Posterior cingulate gyrus (tissue), 11 donors: Measurements from ENCODE around the gene ARHGAP32.
"Not testable (repeated sequence)": the region's sequence is repeated elsewhere in the genome, so short reads cannot be mapped to it uniquely, and the experiment has no call there.

Source experiments
- DNase-seq, 10 donors: peaks; one replicate each; pipeline versions ENCODE4 v3.0.0 to v3.0.0-alpha.2; 2020 to 2021; ENCODE audit warnings: mixed read lengths in 3 of 10
- intact Hi-C: fragments of 100-400 bp; cut with DNase I; formaldehyde crosslinking; loops from one replicate; pipeline ENCODE4 v1.15.1; 2023

The ARHGAP32 gene

DNA sequence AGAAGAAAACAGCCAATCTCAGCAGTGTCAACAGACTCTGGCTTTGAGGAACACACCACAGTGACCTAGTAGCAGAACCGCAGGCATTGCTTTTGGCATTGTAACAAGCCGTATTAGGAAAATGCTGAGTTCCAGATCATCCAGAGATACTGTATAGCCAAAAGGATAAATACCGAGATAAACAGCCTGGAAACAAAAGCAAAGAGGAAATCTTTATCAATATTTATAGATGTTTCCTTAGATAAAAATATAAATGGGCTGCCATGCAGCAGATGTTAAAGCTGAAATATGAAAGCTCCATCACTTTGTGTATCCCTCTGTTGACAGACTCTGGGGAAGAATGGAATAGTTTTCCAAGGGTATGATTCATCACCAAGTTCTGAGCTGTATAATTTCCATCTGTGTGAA is 150.5 kb downstream of the ARHGAP32 start:
- no peak for DNase-seq
- intact Hi-C loops, result no loop called here

DNA sequence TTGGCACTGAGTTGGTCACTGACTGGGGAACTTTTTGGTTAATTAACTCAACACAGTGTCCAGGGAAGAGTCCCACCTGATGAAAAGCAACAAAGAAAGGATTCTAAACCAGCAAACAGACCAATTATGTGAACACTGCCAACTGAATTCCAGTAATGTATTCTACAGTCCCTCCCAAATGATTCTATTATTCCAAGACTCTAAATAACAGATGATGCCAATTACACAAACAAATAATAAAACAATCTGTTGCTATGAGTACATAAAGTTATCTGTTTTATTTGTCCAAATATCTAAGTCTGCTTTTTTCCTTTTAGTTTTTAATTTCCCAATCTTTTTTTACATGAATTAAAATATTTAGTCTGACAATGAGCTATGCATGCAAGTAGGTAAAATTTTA is 151.2 kb downstream of the ARHGAP32 start:
- DNase-seq, result no peak
- intact Hi-C loops, result no loop called here

DNA sequence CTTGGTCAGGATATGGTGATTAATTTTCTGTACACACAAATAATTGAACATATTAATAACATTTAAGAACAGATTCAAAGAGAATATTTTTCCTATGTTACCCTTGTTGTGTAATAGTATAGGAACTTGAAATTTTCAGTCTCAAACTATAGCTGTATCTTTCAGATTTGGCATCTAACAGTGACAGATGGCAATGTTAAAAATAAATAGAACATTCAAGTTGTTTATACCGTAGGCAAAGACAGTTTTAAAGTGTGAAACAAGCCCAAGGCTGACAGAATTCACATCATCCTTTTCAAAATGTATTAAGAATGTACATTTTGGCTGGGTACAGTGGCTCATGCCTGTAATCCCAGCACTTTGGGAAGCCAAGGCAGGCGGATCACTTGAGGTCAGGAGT is 156.9 kb downstream of the ARHGAP32 start:
- intact Hi-C loops, result no loop called here
- DNase-seq, result no peak

DNA sequence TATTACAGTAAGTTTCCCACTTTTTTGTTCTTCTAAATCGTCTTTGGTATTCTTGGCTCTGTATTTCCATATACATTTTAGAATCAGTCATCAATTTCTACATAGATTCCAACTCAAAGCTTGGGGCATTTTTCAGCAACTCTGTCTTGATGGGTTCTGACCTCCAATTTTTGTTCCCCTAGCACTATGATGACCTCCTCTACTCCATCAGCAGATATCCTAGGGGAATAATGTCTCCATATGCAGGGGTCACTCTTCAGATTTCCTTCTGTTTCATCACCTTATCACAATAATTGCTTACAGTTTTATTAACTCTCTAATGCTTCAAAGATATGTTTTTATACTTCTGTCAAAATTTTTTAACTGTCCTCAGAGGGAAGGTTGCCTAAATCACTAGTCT is 158.1 kb downstream of the ARHGAP32 start:
- no peak for DNase-seq
- intact Hi-C loops, result no loop called here

DNA sequence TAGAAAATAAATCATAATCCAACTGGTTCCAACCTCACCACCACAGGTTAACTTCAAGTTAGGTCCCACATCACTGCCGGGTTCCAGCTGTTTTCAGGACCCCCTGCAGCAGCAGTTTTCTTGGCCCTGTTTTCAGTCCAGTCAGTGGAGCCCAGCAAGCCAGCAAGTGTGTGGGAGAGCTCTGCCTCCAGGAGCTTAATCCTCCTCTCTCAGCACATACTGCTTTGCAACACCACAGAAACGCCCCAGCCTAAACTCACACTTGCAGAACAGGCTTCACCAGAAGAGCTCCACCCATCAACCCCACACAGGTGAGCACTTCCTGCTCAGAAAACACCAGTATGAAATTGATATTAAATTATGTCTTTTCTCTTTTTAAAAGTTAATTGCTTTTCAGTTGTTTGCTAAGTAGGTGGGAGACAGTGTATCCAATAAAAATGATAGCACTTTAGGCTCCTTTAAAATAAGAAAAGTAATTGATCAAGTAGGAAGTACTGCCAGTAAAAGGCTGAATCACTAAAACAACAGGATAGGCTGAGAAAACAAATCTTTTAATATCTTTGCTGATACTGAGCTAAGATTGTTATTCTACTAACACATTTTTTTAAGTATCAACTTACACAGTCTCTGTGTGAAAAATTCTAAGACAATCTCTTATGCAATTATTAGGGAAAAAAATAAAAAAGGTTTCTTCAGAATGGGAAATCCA is 168.0 kb downstream of the ARHGAP32 start:
- intact Hi-C loops, result no loop called here
- peak in 8 of 10 donors; percentile 13 to 91 (median 49) for DNase-seq

DNA sequence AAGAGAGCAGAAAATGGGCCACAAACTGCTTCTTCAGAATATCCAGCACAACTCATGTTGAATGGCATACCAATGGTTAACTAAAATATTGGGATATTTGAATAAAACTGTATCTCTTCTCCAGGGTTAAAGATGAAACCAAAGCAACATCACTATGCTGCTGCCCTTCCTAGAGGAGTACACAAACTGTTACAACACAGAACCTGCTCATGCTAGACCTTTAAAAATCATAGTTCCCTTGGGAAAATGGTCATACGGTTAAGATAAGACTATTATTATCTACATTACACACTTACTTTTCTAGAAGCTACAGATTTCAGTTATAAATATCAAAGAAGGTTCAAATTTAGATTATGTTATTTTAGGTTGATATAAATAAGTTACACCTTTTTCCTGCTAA is 170.8 kb downstream of the ARHGAP32 start:
- intact Hi-C loops, result no loop called here
- DNase-seq, result no peak

DNA sequence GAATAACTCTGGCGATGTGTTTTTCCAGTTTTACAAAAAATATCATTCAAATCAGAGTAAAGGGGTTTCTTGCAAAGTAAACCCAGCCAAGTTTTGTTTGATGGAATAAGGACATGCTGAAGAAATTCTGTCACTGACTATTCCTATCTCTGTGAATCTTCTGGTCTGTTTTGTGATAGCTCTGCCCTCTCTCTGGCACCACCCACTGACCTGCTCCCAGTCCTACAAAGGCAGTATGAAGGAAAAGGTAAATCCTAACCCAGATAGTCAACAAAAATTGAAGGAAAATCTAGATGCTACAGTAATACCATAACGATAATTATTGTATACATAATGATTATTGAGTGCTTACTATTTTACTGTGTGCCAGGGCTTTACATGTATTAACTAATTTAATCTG is 173.1 kb downstream of the ARHGAP32 start:
- no peak for DNase-seq

DNA sequence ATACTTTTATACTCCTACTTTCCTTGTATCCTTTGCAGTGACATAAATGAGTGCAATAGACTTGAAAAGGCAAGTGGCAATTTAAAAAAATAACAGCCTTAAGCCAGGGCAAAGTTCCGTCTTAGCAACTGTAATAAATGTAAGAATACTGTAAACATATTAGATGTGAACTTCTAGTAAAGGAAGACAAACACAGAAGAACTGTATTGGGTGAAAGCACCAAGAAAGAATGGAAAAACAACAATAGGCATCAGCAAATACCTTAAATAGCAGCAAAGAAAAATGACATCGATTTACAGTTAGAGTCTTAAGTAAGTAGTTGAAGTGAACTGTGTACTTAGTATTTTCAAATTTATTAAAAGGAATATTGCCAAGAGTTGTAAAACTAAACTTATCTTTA is 174.0 kb downstream of the ARHGAP32 start:
- intact Hi-C loops, result no loop called here
- no peak for DNase-seq

More for the DNA sequence above, 173.1 kb downstream of the ARHGAP32 start:
- intact Hi-C loops, result no loop called here

DNA sequence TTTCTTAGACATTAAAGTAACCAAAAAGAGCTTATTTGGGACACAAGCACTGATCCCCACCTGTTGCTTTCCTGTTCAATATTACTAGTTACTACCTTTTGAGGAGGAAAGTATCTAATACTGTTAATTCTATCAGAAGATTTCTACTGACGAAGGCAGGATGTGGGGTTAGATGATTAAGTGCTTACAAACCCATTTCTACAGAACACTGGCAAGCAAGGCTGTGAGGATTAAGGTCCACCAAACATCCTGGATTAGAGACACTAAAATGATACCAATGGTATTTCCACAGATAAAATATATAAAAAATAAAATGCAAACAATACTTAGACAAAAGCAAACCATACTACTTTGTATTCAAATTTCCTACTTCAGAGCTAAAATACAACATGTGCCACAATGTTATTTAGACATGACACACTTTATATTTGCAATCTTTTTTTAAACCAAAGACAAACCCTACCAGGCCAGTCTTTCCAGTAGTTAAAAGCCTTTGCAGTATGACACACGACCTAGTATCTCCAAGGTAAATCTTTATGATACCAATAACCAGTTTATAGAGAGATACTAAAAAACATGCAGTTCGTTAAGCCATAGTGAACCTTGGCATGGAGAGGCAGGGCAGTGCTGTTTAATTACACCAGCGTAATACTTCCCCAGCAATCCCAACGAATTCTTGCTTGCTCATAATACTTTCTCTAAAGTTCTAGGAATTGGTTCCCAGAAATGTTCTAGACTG is 178.2 kb downstream of the ARHGAP32 start:
- intact Hi-C loops, result no loop called here
- no peak for DNase-seq

DNA sequence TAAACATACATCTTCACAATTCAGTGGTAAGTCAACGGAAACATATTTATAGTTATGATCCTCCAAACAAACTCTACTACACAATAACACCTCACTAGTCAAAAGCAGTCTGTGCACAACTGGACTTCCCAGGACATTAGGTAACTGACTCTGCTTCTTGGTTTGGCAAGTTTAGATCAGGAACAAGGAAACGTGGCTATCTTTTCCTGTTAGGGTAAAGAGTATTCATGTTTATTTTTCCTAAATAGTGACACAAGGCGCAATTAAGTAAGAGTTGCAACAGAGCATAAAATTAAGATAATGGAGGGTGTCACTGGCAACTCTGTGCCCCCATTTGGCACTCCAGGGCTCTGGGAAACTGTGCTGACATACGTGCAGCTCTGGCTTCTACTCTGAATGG is 179.2 kb downstream of the ARHGAP32 start:
- DNase-seq, result no peak
- intact Hi-C loops, result no loop called here

DNA sequence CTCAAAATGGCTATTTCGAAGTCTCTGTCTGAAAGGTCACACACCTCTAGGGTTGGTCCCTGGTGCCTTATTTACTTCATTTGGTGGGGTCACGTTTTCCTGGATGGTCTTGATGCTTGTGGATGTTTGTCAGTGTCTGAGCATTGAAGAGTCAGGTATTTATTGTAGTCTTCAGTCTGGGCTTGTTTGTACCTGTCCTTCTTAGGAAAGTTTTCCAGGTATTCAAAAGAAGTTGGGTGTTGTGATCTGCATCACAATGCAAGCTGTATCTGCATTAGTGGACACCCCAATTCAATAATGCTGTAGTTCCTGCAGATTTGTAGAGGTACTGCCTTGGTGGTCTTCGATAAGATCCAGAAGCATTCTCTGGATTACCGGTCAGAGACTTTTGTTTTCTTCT is 186.0 kb downstream of the ARHGAP32 start:
- no peak for DNase-seq
- intact Hi-C loops, result no loop called here

DNA sequence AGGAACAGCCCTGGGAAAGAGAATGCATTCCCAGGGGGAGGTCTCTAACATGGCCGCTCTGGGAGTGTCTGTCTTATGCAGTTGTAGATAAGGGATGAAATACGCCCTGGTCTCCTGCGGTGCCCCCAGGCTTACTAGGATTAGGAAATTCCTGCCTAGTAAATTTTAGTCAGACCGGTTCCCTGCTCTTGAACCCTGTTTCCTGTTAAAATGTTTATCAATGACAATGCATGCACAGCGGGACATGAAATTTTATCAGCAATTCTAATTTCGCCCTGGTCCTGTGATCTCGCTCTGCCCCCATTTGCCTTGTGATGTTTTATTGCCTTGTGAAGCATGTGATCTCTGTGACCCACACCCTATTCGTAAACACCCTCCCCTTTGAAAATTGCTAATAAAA is 193.0 kb downstream of the ARHGAP32 start:
- DNase-seq, intact Hi-C loops: not testable (repeated sequence)

DNA sequence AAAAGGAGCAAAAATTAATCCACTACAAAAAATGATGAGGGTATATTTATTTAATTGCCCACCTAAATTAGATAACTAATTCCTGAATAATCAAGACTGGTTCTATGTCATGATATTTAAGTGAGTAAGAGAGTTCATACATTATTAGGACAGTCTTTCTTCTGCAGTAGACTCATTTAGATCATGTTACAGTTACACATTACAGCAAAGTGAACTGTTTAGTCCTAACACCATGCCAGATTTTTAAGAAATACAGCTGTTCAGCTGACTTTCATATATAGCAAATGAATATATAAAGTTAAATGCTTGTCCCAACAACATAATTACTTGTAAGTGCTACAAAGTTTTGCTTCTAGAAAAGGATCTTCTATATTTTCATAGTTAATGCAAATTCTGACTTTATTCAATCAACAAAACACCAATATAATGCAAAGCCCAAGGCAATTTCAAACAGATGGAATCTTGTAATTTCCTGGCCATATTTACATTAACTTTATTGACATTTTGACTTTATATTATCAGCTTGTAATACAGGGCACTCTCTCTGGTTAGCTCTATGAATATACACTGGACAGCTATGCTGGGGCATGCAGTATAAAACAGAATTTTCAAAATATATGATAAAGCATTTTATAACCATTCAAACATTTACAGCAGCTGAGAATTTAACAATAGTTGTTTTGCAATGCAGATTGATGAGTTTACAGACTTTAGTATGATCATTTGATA is 203.7 kb downstream of the ARHGAP32 start:
- intact Hi-C loops, result no loop called here
- DNase-seq, result no peak

DNA sequence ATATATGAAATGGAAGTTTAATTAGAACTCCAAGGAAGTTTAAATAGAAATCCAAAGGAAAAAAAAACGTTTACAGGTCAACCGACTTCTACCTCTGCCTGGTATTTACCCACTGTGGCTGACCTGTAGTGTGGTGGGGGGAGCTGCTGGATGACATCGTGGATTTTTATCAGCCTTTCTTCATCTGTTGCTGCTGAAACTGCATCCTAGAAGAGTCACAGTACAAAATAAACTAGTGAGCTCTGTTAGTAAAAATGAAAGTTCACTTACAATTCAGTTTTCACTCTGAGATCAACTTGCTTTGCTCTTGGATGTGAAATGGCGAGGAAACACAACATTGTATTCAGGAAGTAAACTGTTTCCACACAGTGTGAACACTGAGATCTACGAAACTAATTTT is 206.2 kb downstream of the ARHGAP32 start:
- intact Hi-C loops, result no loop called here
- no peak for DNase-seq

DNA sequence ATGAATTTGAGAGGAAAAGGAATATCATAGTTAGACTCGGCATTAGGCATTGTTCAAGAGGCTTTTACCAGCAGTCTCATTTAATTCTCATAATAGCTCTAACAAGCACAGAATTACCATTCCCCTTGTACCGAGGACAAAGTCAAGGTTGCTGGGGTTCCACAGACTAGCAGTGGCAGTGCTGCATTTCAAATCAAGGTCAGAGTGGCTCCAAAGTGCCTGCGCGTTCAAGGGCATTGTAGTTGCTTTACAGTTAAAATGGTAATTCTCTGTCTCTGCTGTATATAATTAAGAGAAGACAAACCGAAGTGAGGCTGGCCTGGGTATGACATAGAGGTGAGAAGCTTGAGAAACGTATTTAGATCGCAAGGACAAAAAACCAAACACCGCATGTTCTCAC is 209.1 kb downstream of the ARHGAP32 start:
- intact Hi-C loops, result no loop called here
- no peak for DNase-seq

DNA sequence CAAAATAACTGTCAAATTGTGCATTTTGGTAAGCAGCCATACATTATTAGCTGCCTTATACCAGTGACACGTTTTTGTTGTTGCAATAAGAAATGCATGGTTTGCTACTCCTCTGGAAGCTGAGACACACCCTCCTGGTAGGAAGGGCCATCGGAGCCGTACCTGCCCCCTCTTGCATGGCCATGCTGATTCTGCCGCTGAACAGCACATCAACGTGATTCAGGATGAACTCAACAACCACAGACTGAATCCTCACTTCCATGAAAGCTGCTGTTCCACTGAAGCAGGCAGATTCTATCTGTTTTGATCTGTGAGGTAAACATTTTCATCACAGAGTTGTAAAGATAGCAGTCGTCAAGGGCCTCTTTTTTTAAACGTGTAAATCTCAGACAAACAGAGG is 210.9 kb downstream of the ARHGAP32 start:
- intact Hi-C loops, result no loop called here
- DNase-seq, result no peak

DNA sequence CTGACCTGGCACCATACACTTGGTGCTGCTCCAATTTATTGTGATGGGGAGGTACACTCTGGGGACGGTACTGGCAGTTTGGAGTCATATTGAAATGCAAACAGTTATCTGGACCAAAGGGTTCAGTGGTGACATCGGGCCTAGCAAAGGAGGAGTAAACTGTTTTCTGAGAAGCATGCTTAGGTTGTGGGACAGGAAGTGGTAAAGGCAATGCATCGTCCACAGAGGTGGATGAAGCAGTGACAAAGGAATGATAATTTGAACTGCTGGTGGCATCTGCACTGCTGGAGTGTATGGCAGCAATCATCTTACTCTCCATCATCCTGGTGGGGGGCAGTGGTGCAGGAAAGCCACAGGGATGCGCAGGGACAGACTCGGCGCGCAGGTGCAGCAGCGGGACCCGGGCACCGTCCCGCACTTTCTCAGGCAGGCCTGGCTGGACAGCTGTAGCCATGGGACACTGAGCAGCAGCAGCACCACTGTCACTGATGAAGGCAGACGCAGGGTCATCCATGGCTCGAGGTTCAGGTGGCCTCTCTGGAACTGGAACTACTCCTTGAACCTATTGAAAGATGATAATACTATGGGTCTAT is 221.4 kb downstream of the ARHGAP32 start:
- intact Hi-C loops, result no loop called here
- no peak for DNase-seq

DNA sequence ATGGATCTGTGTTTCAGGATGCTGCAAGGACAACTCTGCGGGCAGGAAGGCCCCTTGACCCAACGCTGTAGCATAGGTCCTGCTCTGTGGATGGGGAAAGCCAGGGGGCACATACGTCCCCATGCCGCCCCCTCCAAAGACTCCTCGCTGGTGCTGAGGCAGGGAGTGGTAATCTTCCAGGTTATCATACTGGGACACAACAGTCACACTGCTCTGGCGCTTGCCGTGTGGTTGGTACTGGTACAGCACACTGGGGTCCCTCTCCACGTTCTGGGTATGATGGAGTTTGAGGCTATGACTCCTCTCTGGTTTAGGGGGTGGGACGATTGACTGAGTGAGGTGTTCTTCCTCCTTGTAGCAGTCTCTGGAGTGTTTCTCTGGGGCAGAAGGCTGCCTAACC is 223.2 kb downstream of the ARHGAP32 start:
- no peak for DNase-seq

DNA sequence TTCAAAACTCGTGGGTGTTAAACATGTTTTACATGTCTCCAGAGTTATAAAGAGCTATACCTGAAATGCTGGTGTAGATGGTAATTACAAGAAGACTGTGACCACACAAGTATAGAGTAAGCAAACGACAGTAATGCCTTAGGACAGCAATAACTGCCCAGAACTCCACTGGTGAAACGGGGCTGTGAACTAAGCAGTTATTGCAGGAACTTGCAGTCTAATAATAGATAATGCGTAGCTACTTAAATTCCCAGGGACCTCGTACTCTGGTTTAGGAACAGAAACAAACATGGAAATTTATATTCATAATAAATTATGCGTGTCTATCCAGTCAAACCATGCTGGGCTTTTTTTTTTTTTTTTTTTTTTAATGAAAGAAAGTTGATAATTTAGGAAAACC is 224.5 kb downstream of the ARHGAP32 start:
- intact Hi-C loops, result no loop called here
- DNase-seq, result no peak

More for the DNA sequence above, 223.2 kb downstream of the ARHGAP32 start:
- intact Hi-C loops, result no loop called here

DNA sequence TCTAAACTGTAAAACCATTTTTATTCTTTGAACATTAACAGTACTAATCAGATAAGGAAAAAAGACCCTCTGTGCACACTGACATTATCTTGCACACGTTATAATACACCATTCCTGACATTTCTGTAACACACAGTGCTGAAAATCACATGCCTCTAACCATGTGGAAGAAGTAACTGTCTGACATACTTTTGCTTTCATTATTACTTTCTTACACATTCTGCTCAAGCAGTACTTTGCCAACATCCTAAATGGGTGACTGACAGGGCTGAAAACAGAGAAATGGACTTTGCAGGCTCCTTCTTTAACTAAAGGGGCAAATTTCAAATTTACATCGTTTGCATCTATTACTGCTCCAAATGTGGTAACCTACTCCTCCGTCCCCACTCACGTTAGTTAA is 226.6 kb downstream of the ARHGAP32 start:
- no peak for DNase-seq

DNA sequence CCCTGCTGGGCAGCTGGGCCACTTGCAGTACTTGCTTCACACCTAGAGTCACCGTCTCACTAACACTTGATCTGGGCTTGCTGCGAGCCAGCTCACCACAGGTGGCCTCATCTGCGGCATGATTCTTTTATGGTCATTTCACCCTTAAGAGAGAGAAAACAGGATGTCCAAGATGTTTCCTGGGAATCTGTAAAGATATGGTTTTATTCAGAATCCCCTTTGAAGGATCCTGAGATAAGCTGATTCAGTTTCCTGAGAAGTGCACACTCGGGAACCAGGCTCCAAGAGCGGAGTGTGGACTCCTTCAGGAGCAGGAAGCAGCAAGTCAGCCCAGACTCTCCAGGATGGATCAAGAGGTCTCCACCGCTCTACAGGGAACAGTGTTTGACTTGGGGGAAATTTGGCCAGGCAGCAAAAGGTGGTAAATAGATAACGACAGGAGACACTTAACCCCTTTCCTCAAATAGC is 227.6 kb downstream of the ARHGAP32 start:
- DNase-seq, result no peak
- intact Hi-C loops, result no loop called here

More for the DNA sequence above, 226.6 kb downstream of the ARHGAP32 start:
- intact Hi-C loops, result no loop called here
